ENCODE results near the gene DENND10. TPM values are rescaled to one million over a fixed set of nuclear protein-coding genes. Genes with fewer than 3 reads are reported as not detected.
A peak's percentile ranks its signal among the peaks of the same experiment; 100 is the strongest.

The DENND10 gene, protein sequence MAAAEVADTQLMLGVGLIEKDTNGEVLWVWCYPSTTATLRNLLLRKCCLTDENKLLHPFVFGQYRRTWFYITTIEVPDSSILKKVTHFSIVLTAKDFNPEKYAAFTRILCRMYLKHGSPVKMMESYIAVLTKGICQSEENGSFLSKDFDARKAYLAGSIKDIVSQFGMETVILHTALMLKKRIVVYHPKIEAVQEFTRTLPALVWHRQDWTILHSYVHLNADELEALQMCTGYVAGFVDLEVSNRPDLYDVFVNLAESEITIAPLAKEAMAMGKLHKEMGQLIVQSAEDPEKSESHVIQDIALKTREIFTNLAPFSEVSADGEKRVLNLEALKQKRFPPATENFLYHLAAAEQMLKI
- 62.5 TPM for polyA plus RNA-seq
- long read RNA-seq, donor 1, transcript FAM45A-201 (9 exons, 1,648 nt) = major isoform, 7 of 24 reads
- long read RNA-seq, donor 1, transcript FAM45A-204 (2 exons, 992 nt) = minor isoform, 6 of 24 reads
- long read RNA-seq, donor 1, partial matches to known transcripts = 11 of 24 reads
- long read RNA-seq, donor 1, other reads (novel, unspliced or antisense) = 0 of 24 reads
- long read RNA-seq, donor 2, transcript FAM45A-201 (9 exons, 1,648 nt) = major isoform, 12 of 31 reads
- long read RNA-seq, donor 2, transcript FAM45A-204 (2 exons, 992 nt) = minor isoform, 6 of 31 reads
- long read RNA-seq, donor 2, partial matches to known transcripts = 7 of 31 reads
- long read RNA-seq, donor 2, other reads (novel, unspliced or antisense) = 6 of 31 reads
- long read RNA-seq, donor 3 = 0 reads
- long read RNA-seq, donor 4, partial matches to known transcripts = 0 of 6 reads
- long read RNA-seq, donor 4, other reads (novel, unspliced or antisense) = 0 of 6 reads
- long read RNA-seq, donor 5, transcript FAM45A-201 (9 exons, 1,648 nt) = major isoform, 6 of 9 reads
- long read RNA-seq, donor 5, partial matches to known transcripts = 0 of 9 reads
- long read RNA-seq, donor 5, other reads (novel, unspliced or antisense) = 0 of 9 reads
- long read RNA-seq, donor 6, transcript FAM45A-204 (2 exons, 992 nt) = major isoform, 8 of 63 reads
- long read RNA-seq, donor 6, transcript FAM45A-201 (9 exons, 1,648 nt) = minor isoform, 5 of 63 reads
- long read RNA-seq, donor 6, partial matches to known transcripts = 43 of 63 reads
- long read RNA-seq, donor 6, other reads (novel, unspliced or antisense) = 6 of 63 reads
- long read RNA-seq, donor 7, transcript FAM45A-201 (9 exons, 1,648 nt) = major isoform, 6 of 16 reads
- long read RNA-seq, donor 7, partial matches to known transcripts = 0 of 16 reads
- long read RNA-seq, donor 7, other reads (novel, unspliced or antisense) = 6 of 16 reads
- long read RNA-seq, donor 8, transcript FAM45A-204 (2 exons, 992 nt) = minor isoform, 6 of 60 reads
- long read RNA-seq, donor 8, transcript FAM45A-201 (9 exons, 1,648 nt) = major isoform, 8 of 60 reads
- long read RNA-seq, donor 8, partial matches to known transcripts = 39 of 60 reads
- long read RNA-seq, donor 8, other reads (novel, unspliced or antisense) = 7 of 60 reads
- long read RNA-seq, donor 9, transcript FAM45A-201 (9 exons, 1,648 nt) = minor isoform, 7 of 751 reads
- long read RNA-seq, donor 9, transcript FAM45A-204 (2 exons, 992 nt) = major isoform, 12 of 751 reads
- long read RNA-seq, donor 9, partial matches to known transcripts = 722 of 751 reads
- long read RNA-seq, donor 9, other reads (novel, unspliced or antisense) = 9 of 751 reads
- long read RNA-seq, donor 10, transcript FAM45A-204 (2 exons, 992 nt) = minor isoform, 5 of 67 reads
- long read RNA-seq, donor 10, transcript FAM45A-201 (9 exons, 1,648 nt) = major isoform, 7 of 67 reads
- long read RNA-seq, donor 10, partial matches to known transcripts = 31 of 67 reads
- long read RNA-seq, donor 10, other reads (novel, unspliced or antisense) = 24 of 67 reads
- long read RNA-seq, donor 11, transcript FAM45A-204 (2 exons, 992 nt) = minor isoform, 6 of 38 reads
- long read RNA-seq, donor 11, transcript FAM45A-201 (9 exons, 1,648 nt) = major isoform, 10 of 38 reads
- long read RNA-seq, donor 11, partial matches to known transcripts = 15 of 38 reads
- long read RNA-seq, donor 11, other reads (novel, unspliced or antisense) = 7 of 38 reads

DNA sequence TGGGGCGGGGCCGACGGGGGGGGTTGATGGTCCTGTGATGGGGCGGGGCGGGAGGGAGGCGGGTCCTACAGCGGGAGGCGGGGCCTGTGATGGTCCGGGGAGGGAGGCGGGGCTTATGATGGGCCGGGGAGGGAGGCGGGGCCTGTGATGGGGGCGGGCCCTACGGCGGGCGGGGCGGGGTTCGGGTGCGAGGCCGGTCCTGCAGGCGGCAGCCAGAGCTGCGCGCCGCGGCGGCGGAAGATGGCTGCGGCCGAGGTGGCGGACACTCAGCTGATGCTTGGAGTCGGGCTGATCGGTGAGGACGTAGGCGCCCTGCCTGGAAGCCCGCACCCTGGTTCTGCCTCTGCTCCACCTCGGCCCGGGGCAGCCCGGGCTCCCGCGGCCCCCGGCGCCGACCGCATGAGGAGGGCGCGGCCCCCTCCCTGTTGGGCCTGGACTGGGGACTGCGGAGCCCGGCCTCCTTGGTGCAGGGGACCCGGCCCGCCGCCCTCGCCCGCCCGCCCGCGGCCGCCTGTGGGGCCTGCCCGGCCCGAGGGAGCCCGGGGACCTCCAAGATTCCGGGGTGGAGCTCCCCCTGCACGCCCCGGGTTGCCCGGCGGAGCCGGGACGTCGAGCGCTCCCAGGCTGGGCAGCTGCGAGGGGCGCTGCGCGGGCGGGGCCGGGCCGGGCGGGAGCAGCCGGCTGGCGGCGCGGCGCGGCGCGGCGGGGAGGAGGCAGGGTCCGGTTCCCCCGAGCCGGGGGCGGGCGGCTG, at the start of gene DENND10:
Gene DENND10 (plus strand): TSS at position 211 of the 751 bp plus-strand sequence. CDS start 30 bp downstream, at position 241.
- Histone ChIP-seq H3K36me3 (ENCODE audit: control insufficient read depth, insufficient read depth, low read length) (peaks cover 10% of the 10 kb centered on the region), H3K4me3 (ENCODE audit: low read length) (peak within 1 kb of the TSS; percentile 62), H3K27ac (ENCODE audit: low read length) (peak within 1 kb of the TSS; percentile 58), H3K4me1 (ENCODE audit: control insufficient read depth, insufficient read depth, low read length) (peaks cover 9% of the 10 kb centered on the region), H3K9me3 (ENCODE audit: control insufficient read depth, low read depth, low read length) (no peaks in the 10 kb centered on the region), H3K27me3 (ENCODE audit: control insufficient read depth, insufficient read depth, low read length) (no peaks in the 10 kb centered on the region)
- no CpG with 5 or more reads among the region's 91 CpGs for WGBS (ENCODE audit: insufficient coverage, low lambda C conversion rate)
- peak; percentile 70 to 81 for DNase-seq

DNA sequence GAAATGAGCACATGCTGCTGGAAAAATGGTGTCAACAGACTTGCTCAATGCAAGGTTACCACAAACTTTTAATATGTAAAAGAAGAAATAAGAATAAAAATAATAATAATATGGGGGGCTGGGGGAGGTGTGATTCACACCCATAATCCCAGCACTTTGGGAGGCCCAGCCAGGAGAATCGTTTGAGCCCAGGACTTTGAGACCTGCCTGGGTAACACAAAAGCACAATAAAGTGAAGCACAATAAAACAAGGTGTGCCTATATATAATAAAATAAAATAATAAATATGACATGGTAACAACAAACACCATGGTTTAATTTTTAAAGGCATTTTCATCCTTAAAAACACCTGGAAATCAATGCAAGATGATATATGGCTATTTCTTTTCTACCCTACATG, 48.4 kb upstream of the DENND10 start:
- Histone ChIP-seq H3K27me3 (ENCODE audit: control insufficient read depth, insufficient read depth, low read length) (no peaks in the 10 kb centered on the region), H3K27ac (ENCODE audit: low read length) (no peak overlapping the region), H3K36me3 (ENCODE audit: control insufficient read depth, insufficient read depth, low read length) (peaks cover 93% of the 10 kb centered on the region), H3K4me3 (ENCODE audit: low read length) (no peak overlapping the region), H3K4me1 (ENCODE audit: control insufficient read depth, insufficient read depth, low read length) (no peaks in the 10 kb centered on the region), H3K9me3 (ENCODE audit: control insufficient read depth, low read depth, low read length) (no peaks in the 10 kb centered on the region)
- no CpG with 5 or more reads among the region's 1 CpG for WGBS (ENCODE audit: insufficient coverage, low lambda C conversion rate)
- DNase-seq = no peak

DNA sequence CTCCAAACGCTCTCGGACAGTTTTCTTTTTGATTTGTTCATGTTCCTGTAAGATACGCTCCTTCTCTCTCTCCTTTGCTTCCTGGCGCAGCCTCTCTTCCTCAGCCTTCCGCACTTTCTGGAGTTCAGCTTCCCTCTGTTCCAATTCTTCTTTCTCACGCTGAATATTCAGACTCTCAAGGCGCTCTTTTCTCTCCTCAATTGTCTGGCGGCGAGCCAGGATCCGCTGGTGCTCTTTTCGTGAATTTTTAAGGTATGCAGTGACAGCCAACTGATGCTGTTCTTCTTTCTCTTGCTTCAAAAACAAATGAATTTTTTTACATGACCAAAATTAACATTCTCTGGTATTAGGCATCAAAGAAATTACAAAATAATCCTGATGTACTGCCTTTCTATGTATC, 45.9 kb upstream of the DENND10 start:
- Histone ChIP-seq H3K27ac (ENCODE audit: low read length) (no peak overlapping the region), H3K4me1 (ENCODE audit: control insufficient read depth, insufficient read depth, low read length) (no peaks in the 10 kb centered on the region), H3K36me3 (ENCODE audit: control insufficient read depth, insufficient read depth, low read length) (peaks cover 90% of the 10 kb centered on the region), H3K4me3 (ENCODE audit: low read length) (no peak overlapping the region), H3K9me3 (ENCODE audit: control insufficient read depth, low read depth, low read length) (no peaks in the 10 kb centered on the region), H3K27me3 (ENCODE audit: control insufficient read depth, insufficient read depth, low read length) (no peaks in the 10 kb centered on the region)
- WGBS (ENCODE audit: insufficient coverage, low lambda C conversion rate) = 97% methylated on average over 11 of the region's 11 CpGs
- DNase-seq = no peak

DNA sequence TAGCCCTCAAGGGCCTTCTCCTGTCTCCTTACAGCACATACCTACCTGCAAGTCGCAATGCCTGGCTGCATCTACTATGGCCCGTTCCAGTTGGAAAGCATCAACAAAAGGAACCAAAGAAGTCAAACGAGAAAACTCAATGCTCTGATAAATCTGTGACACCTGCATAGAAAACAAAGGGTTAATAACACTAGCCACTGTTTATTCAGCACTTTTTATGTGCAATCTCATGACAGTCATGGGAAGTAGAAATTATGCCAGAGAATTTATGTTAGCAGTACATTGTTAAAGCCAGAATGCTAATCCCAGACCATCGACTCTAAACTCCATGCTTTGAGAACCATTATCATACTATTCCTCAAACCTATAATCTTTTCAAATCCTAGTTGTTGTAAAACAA, 44.4 kb upstream of the DENND10 start:
- no peaks in the 10 kb centered on the region for H3K9me3 ChIP-seq (ENCODE audit: control insufficient read depth, low read depth, low read length)
- 83% methylated on average over 2 of the region's 4 CpGs for WGBS (ENCODE audit: insufficient coverage, low lambda C conversion rate)
- H3K36me3 ChIP-seq (ENCODE audit: control insufficient read depth, insufficient read depth, low read length) = peaks cover 87% of the 10 kb centered on the region
- H3K4me1 ChIP-seq (ENCODE audit: control insufficient read depth, insufficient read depth, low read length) = no peaks in the 10 kb centered on the region
- H3K27me3 ChIP-seq (ENCODE audit: control insufficient read depth, insufficient read depth, low read length) = no peaks in the 10 kb centered on the region
- H3K27ac ChIP-seq (ENCODE audit: low read length) = no peak overlapping the region
- H3K4me3 ChIP-seq (ENCODE audit: low read length) = no peak overlapping the region
- DNase-seq = no peak

DNA sequence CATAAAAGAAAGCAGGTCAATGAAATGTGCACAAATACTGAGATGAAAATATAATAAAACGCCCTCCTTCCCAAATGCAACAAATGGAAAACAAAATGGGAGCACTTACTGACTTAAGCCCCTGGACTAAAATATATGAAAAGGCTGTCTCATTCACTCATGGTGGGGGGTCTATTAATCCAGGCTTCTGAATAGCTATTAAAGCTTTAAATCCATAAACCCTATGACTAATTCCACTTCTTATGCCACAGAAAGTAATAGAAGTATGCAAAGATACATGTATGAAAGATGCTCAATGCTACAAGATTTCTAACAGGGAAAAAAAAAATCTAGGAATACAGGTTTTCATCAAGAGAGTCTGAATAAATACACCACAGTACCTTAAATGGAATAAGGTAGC, 43.8 kb upstream of the DENND10 start:
- WGBS (ENCODE audit: insufficient coverage, low lambda C conversion rate) = 100% methylated on average over 1 of the region's 1 CpG
- H3K4me1 ChIP-seq (ENCODE audit: control insufficient read depth, insufficient read depth, low read length) = no peaks in the 10 kb centered on the region
- H3K4me3 ChIP-seq (ENCODE audit: low read length) = no peak overlapping the region
- no peak overlapping the region for H3K27ac ChIP-seq (ENCODE audit: low read length)
- H3K27me3 ChIP-seq (ENCODE audit: control insufficient read depth, insufficient read depth, low read length) = no peaks in the 10 kb centered on the region
- H3K36me3 ChIP-seq (ENCODE audit: control insufficient read depth, insufficient read depth, low read length) = peaks cover 87% of the 10 kb centered on the region
- no peaks in the 10 kb centered on the region for H3K9me3 ChIP-seq (ENCODE audit: control insufficient read depth, low read depth, low read length)
- DNase-seq = no peak

DNA sequence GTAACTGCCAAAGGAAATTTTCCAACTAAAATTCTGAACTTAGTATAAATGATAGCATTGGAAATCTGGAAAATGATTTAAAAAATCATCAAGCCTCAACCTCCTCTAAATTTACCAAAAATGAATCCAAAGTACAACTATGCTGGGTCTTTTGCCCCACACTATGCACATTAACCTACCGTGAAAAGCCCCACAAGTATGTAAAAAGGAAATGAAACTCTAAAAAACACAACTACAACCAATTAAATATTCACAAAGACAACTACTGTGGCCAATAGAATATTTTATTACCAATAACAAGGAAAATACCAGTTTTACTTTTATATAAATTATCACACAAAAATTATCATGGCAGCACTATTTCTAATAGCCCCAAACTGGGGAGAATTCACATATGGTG, 42.6 kb upstream of the DENND10 start:
- Histone ChIP-seq H3K36me3 (ENCODE audit: control insufficient read depth, insufficient read depth, low read length) (peaks cover 85% of the 10 kb centered on the region), H3K4me1 (ENCODE audit: control insufficient read depth, insufficient read depth, low read length) (no peaks in the 10 kb centered on the region), H3K27ac (ENCODE audit: low read length) (no peak overlapping the region)

DNA sequence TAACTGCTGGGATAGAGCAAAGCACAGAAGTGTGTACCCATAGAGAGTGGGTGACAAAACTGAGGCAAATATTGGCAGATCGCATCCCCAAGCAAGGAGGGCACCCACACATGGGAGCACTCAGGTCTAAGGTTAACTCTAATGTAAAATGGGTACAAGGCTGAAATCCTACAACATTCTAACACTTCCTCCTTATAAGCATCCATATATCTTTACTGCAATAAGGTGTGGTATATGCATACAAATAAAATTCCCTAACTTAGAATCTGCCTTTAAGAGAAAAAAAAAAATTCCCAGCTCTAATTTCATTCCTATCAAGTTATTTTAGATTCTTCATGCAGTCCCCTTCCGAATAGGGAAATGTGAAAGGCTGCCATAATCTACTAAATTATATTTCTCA, 42.0 kb upstream of the DENND10 start:
- no CpG with 5 or more reads among the region's 2 CpGs for WGBS (ENCODE audit: insufficient coverage, low lambda C conversion rate)
- peaks cover 84% of the 10 kb centered on the region for H3K36me3 ChIP-seq (ENCODE audit: control insufficient read depth, insufficient read depth, low read length)

More for the DNA sequence above, 42.6 kb upstream of the DENND10 start:
- Histone ChIP-seq H3K4me3 (ENCODE audit: low read length) (no peak overlapping the region), H3K27me3 (ENCODE audit: control insufficient read depth, insufficient read depth, low read length) (no peaks in the 10 kb centered on the region), H3K9me3 (ENCODE audit: control insufficient read depth, low read depth, low read length) (no peaks in the 10 kb centered on the region)
- no CpG with 5 or more reads among the region's 1 CpG for WGBS (ENCODE audit: insufficient coverage, low lambda C conversion rate)
- DNase-seq = no peak

DNA sequence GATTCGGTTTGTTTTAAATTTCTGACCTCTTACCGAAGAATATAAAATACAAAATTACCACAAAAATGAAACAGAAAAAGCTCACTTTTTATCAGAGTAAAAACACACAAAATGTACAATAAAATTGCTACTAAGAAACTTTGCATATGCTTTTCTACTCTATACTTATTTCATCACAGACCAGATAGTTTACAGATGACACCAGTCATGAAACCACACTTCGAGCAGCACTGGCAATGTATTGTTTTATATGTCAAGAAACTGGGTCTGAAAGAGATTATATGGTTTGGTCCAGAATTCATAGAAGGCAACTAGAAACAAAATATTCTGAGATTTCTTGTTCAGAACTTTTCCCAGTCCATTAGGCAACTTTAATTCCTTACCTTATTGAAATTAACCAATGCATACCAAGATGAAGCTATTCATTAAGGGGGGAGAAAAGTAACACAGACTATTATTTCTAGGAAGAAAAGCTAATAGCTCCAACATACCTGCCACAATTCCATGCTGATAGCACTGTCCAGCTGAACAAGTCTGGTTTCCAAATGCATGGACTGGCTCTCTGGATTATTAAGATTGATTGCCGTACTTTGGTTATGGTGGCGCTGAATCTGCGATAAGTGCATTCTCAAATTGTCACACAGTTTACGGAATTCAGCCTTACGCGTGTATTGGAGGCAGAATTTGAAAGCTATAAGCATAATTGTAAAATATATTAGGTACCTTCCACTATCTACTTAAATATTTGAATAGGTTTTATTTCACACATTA, 33.3 kb upstream of the DENND10 start:
- WGBS (ENCODE audit: insufficient coverage, low lambda C conversion rate) = 100% methylated on average over 5 of the region's 9 CpGs
- Histone ChIP-seq H3K4me3 (ENCODE audit: low read length) (no peak overlapping the region), H3K36me3 (ENCODE audit: control insufficient read depth, insufficient read depth, low read length) (peaks cover 65% of the 10 kb centered on the region), H3K27me3 (ENCODE audit: control insufficient read depth, insufficient read depth, low read length) (no peaks in the 10 kb centered on the region), H3K4me1 (ENCODE audit: control insufficient read depth, insufficient read depth, low read length) (no peaks in the 10 kb centered on the region), H3K27ac (ENCODE audit: low read length) (no peak overlapping the region), H3K9me3 (ENCODE audit: control insufficient read depth, low read depth, low read length) (no peaks in the 10 kb centered on the region)
- no peak for DNase-seq

More for the DNA sequence above, 42.0 kb upstream of the DENND10 start:
- H3K4me3 ChIP-seq (ENCODE audit: low read length) = no peak overlapping the region
- H3K27me3 ChIP-seq (ENCODE audit: control insufficient read depth, insufficient read depth, low read length) = no peaks in the 10 kb centered on the region
- DNase-seq = no peak
- H3K9me3 ChIP-seq (ENCODE audit: control insufficient read depth, low read depth, low read length) = no peaks in the 10 kb centered on the region
- H3K4me1 ChIP-seq (ENCODE audit: control insufficient read depth, insufficient read depth, low read length) = no peaks in the 10 kb centered on the region
- no peak overlapping the region for H3K27ac ChIP-seq (ENCODE audit: low read length)
